Measurements from ENCODE around the gene BBS9. TPM values are rescaled to one million over a fixed set of nuclear protein-coding genes. Genes with fewer than 3 reads are reported as not detected.

Gene BBS9
- total RNA-seq, 2 donors from 2014 or later: 14.2 to 23.6 TPM

- Histone ChIP-seq H3K4me1 (no peaks in the 10 kb centered on the region), H3K27me3 (no peaks in the 10 kb centered on the region), H3K4me3 (no peak overlapping the region), H3K9me3 (no peaks in the 10 kb centered on the region), H3K27ac (no peak overlapping the region), H3K36me3 (replicated peaks in 1 of 2; ENCODE audit: insufficient read depth in 1 of 2, low read depth in 2 of 2) (no peaks in the 10 kb centered on the region)
- TF ChIP-seq POLR2A (IDR thresholded peaks at IDR 0.05) (no peak), CTCF (IDR thresholded peaks at IDR 0.05) (no peak)
- intact Hi-C loops (cut with DNase I): no loop called here
- 73 to 87% methylated on average over 2 of the region's 2 CpGs for WGBS, 2 donors
- DNase-seq: no peak
- ATAC-seq: no peak
Observed at GRCh38 chr7:33604056-33604455, 474.7 kb downstream of the BBS9 start.

GRCh38 chr7:33610918-33611317 is 481.6 kb downstream of the BBS9 start:
- intact Hi-C loops (cut with DNase I): no loop called here

GRCh38 chr7:33612442-33612841 is 483.1 kb downstream of the BBS9 start:
- DNase-seq (no peak), ATAC-seq (no peak)
- Histone ChIP-seq H3K9me3 (no peaks in the 10 kb centered on the region), H3K27ac (no peak overlapping the region), H3K4me3 (no peak overlapping the region), H3K36me3 (replicated peaks in 1 of 2; ENCODE audit: insufficient read depth in 1 of 2, low read depth in 2 of 2) (no peaks in the 10 kb centered on the region), H3K27me3 (no peaks in the 10 kb centered on the region), H3K4me1 (no peaks in the 10 kb centered on the region)
- no peak for TF ChIP-seq CTCF (IDR thresholded peaks at IDR 0.05)
- no peak for TF ChIP-seq POLR2A (IDR thresholded peaks at IDR 0.05)
- 77 to 82% methylated on average over 1 of the region's 1 CpG for WGBS, 2 donors
- intact Hi-C loops (cut with DNase I): no loop called here

More at GRCh38 chr7:33610918-33611317, 481.6 kb downstream of the BBS9 start:
- TF ChIP-seq POLR2A (IDR thresholded peaks at IDR 0.05): no peak
- no peak for TF ChIP-seq CTCF (IDR thresholded peaks at IDR 0.05)
- WGBS, 2 donors: 84 to 87% methylated on average over 3 of the region's 3 CpGs
- Histone ChIP-seq H3K4me3 (no peak overlapping the region), H3K9me3 (no peaks in the 10 kb centered on the region), H3K36me3 (replicated peaks in 1 of 2; ENCODE audit: insufficient read depth in 1 of 2, low read depth in 2 of 2) (no peaks in the 10 kb centered on the region), H3K27ac (no peak overlapping the region), H3K4me1 (no peaks in the 10 kb centered on the region), H3K27me3 (no peaks in the 10 kb centered on the region)
- no peak for ATAC-seq
- no peak for DNase-seq

GRCh38 chr7:33614357-33615117 is 485.2 kb downstream of the BBS9 start:
- Histone ChIP-seq H3K27me3 (no peaks in the 10 kb centered on the region), H3K9me3 (no peaks in the 10 kb centered on the region), H3K4me1 (no peaks in the 10 kb centered on the region), H3K36me3 (replicated peaks in 1 of 2; ENCODE audit: insufficient read depth in 1 of 2, low read depth in 2 of 2) (no peaks in the 10 kb centered on the region), H3K4me3 (no peak overlapping the region), H3K27ac (no peak overlapping the region)
- ATAC-seq (no peak), DNase-seq (no peak)
- 79 to 83% methylated on average over 6 of the region's 6 CpGs for WGBS, 2 donors
- intact Hi-C loops (cut with DNase I): no loop called here
- no peak for TF ChIP-seq POLR2A (IDR thresholded peaks at IDR 0.05)
- no peak for TF ChIP-seq CTCF (IDR thresholded peaks at IDR 0.05)

- H3K9me3 ChIP-seq: no peaks in the 10 kb centered on the region
- no peaks in the 10 kb centered on the region for H3K36me3 ChIP-seq (replicated peaks in 1 of 2; ENCODE audit: insufficient read depth in 1 of 2, low read depth in 2 of 2)
- H3K4me3 ChIP-seq: no peak overlapping the region
- DNase-seq: no peak
- no peaks in the 10 kb centered on the region for H3K4me1 ChIP-seq
- no peaks in the 10 kb centered on the region for H3K27me3 ChIP-seq
- H3K27ac ChIP-seq: no peak overlapping the region
- no peak for ATAC-seq
- intact Hi-C loops (cut with DNase I): no loop called here
- TF ChIP-seq CTCF (IDR thresholded peaks at IDR 0.05) (no peak), POLR2A (IDR thresholded peaks at IDR 0.05) (no peak)
- 75 to 87% methylated on average over 2 of the region's 2 CpGs for WGBS, 2 donors
Observed at GRCh38 chr7:33616752-33617151, 487.4 kb downstream of the BBS9 start.
